ENCODE results near the gene ETFB. TPM values are rescaled to one million over a fixed set of nuclear protein-coding genes. Genes with fewer than 3 reads are reported as not detected.

Gene ETFB
- total RNA-seq, 2 donors from 2014 or later = 54.3 to 77.3 TPM

GRCh38 chr19:51345076-51345620 is 21.0 kb downstream of the ETFB start:
- H3K9me3 ChIP-seq (ENCODE audit: control insufficient read depth, low read length) = no peaks in the 10 kb centered on the region

DNA sequence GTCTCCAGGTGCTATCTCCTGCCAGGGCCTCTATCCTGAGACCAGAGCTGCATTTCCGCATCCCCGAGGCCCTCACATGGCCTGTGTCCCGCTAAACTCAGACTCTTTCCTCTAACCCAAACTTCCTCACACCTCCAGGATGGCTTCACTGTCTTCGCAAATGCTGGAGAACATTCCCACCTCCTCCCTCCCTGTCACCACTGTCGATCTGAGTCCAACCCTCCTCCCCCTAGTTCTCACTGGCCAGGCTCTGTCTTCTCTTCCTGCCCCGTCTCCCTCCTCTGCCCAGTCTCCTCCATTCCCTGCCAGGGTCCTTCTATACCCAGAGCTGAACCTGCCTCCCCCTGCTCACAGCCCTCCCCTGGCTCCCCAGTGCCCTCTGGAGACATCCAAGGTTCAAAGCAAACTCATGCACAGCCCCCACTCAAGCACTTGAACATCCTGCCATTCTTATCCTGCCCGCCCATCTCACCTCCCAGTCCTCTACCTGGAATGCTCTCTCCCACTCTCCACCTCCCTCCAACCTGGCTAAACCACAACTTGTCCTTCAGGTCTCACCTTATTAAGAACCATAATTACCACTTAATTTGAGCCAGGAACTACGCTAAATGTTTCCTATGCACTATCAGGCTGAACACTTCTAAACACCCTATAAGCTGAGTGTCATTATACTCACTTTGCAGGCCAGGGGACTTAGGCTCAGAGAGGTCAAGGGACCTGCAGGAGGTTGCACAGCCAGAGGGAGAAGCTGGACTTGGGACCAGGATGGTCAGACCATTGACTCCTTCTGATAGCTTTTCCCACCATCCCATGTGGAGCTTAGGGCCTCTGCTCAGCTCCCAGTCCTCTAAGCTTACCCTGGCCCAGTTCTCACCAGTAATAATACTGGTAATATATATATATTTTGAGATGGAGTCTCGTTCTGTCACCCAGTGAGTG is 23.3 kb downstream of the ETFB start:
- peaks cover 25% of the 10 kb centered on the region for H3K4me1 Mint-ChIP-seq
- Histone ChIP-seq H3K27me3 (ENCODE audit: control insufficient read depth, insufficient read depth, low read length, poor library complexity, severe bottlenecking) (no peaks in the 10 kb centered on the region), H3K36me3 (ENCODE audit: control insufficient read depth, insufficient read depth, low read length) (no peaks in the 10 kb centered on the region), H3K4me1 (ENCODE audit: control insufficient read depth, insufficient read depth, low read length) (peaks cover 9% of the 10 kb centered on the region), H3K4me3 (ENCODE audit: low read length) (no peak overlapping the region), H3K27ac (ENCODE audit: low read depth, low read length) (no peak overlapping the region), H3K9ac (ENCODE audit: extremely low read depth, low read length, poor library complexity, severe bottlenecking) (no peak overlapping the region), H3K9me3 (ENCODE audit: control insufficient read depth, low read length) (no peaks in the 10 kb centered on the region)
- H3K36me3 Mint-ChIP-seq (ENCODE audit: low read depth) = peaks cover 15% of the 10 kb centered on the region
- H3K9me3 Mint-ChIP-seq = no peaks in the 10 kb centered on the region
- H3K4me3 Mint-ChIP-seq = no peak overlapping the region
- 69 to 71% methylated on average over 6 to 9 of the region's 9 CpGs for WGBS, 2 experiments (ENCODE audit: insufficient coverage in 1 of 2, insufficient read length in 1 of 2)
- TF ChIP-seq CTCF (conservative IDR thresholded peaks at IDR 0.05) = no peak
- peak overlapping the region; percentile 77 for H3K27ac Mint-ChIP-seq
- peak; percentile 75 for DNase-seq
- peaks cover 7% of the 10 kb centered on the region for H3K27me3 Mint-ChIP-seq (ENCODE audit: insufficient read depth)

More at GRCh38 chr19:51345076-51345620, 21.0 kb downstream of the ETFB start:
- 96 to 100% methylated on average over 7 to 9 of the region's 9 CpGs for WGBS, 2 experiments (ENCODE audit: insufficient coverage in 1 of 2, insufficient read length in 1 of 2)
- H3K4me3 ChIP-seq (ENCODE audit: low read length) = no peak overlapping the region
- H3K27ac ChIP-seq (ENCODE audit: low read depth, low read length) = no peak overlapping the region
- no peaks in the 10 kb centered on the region for H3K36me3 ChIP-seq (ENCODE audit: control insufficient read depth, insufficient read depth, low read length)
- Mint-ChIP-seq H3K4me1 (peaks cover 19% of the 10 kb centered on the region), H3K27me3 (ENCODE audit: insufficient read depth) (peaks cover 7% of the 10 kb centered on the region), H3K27ac (no peak overlapping the region), H3K36me3 (ENCODE audit: low read depth) (peaks cover 21% of the 10 kb centered on the region), H3K9me3 (no peaks in the 10 kb centered on the region), H3K4me3 (no peak overlapping the region)
- H3K4me1 ChIP-seq (ENCODE audit: control insufficient read depth, insufficient read depth, low read length) = peaks cover 5% of the 10 kb centered on the region
- peak; percentile 31 for DNase-seq
- H3K9ac ChIP-seq (ENCODE audit: extremely low read depth, low read length, poor library complexity, severe bottlenecking) = no peak overlapping the region
- TF ChIP-seq CTCF (conservative IDR thresholded peaks at IDR 0.05) = no peak
- no peaks in the 10 kb centered on the region for H3K27me3 ChIP-seq (ENCODE audit: control insufficient read depth, insufficient read depth, low read length, poor library complexity, severe bottlenecking)

DNA sequence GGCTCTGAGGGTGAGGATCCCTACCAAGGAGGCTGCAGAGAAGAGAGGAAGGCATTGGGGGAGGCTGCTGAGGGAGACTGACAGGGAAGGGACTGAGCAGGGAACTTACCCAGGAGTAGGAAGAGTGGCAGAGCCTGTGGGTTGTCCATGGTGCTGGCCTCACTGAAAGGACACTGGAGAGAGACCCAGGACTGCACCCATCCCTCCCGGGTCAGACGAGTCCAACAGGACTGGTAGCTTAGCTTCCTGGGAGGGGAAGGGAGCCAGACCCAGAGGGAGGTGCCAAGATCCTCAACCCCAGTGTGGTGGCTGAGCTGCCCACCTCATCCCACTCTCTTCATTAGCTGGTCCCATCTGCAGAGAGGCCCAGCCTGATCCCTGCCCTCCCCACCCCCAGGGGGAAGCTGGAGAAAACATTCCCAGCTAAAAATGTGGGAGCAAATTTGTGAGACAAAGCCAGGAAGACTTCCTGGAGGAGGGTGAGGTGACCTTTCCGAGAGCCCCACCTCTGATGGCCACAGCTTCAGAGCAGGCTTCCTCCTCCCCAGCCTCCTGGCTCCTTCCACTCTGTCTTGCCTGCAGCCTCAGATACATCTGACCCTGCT is 24.1 kb downstream of the ETFB start, which contains the start of gene VSIG10L:
TSS of gene VSIG10L (minus strand) at position 164 of the 605 bp plus-strand sequence. CDS start at position 149, 15 bp downstream.
- H3K27ac Mint-ChIP-seq = peak within 1 kb of the TSS; percentile 77
- Histone ChIP-seq H3K36me3 (ENCODE audit: control insufficient read depth, insufficient read depth, low read length) (no peaks in the 10 kb centered on the region), H3K27me3 (ENCODE audit: control insufficient read depth, insufficient read depth, low read length, poor library complexity, severe bottlenecking) (no peaks in the 10 kb centered on the region), H3K9ac (ENCODE audit: extremely low read depth, low read length, poor library complexity, severe bottlenecking) (peak within 1 kb of the TSS; percentile 66), H3K9me3 (ENCODE audit: control insufficient read depth, low read length) (no peaks in the 10 kb centered on the region), H3K4me1 (ENCODE audit: control insufficient read depth, insufficient read depth, low read length) (peaks cover 9% of the 10 kb centered on the region), H3K4me3 (ENCODE audit: low read length) (peak within 1 kb of the TSS; percentile 80), H3K27ac (ENCODE audit: low read depth, low read length) (no peak within 1 kb of the TSS)
- WGBS, 2 experiments (ENCODE audit: insufficient coverage in 1 of 2, insufficient read length in 1 of 2) = 77 to 82% methylated on average over 3 of the region's 3 CpGs
- peaks cover 7% of the 10 kb centered on the region for H3K27me3 Mint-ChIP-seq (ENCODE audit: insufficient read depth)
- peaks cover 25% of the 10 kb centered on the region for H3K4me1 Mint-ChIP-seq
- no peak for TF ChIP-seq CTCF (conservative IDR thresholded peaks at IDR 0.05)
- H3K4me3 Mint-ChIP-seq = peak within 1 kb of the TSS; percentile 79
- DNase-seq = peak; percentile 59
- H3K9me3 Mint-ChIP-seq = no peaks in the 10 kb centered on the region
- H3K36me3 Mint-ChIP-seq (ENCODE audit: low read depth) = peaks cover 11% of the 10 kb centered on the region
